Fibroblast of skin of left quadriceps (primary cell): Measurements from ENCODE around the gene UCHL1.
A peak's percentile ranks its signal among the peaks of the same experiment; 100 is the strongest.
"Not testable (repeated sequence)": the region's sequence is repeated elsewhere in the genome, so short reads cannot be mapped to it uniquely, and the experiment has no call there.

Experiments
- DNase-seq, 2 experiments: peaks; one replicate each; pipeline ENCODE4 v3.0.0-alpha.2; 2013; ENCODE audit warnings: low read depth in 2 of 2

The UCHL1 gene

DNA sequence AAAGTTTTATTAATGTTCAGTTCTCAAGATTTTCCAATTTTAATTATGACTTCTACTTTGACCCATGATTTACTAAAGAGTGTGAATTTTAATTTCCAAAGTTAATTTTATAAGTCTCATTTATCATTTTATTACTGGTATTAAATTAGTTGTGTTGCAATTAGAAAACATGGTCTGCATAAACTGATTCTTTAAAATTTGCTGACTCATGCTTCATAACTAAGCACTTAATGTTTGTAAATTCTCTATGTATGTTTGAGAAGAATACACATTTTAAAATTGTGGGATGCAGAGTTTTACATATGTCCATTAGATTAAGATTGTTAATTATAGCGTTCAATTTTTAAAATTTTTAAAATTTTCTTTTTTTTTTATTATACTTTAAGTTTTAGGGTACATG, 20.2 kb upstream of the UCHL1 start:
- no peak for DNase-seq

- no peak for DNase-seq
Observed at GRCh38 chr4:41241919-41242318, 14.8 kb upstream of the UCHL1 start.

GRCh38 chr4:41245983-41246382, 10.7 kb upstream of the UCHL1 start:
- DNase-seq = no peak

DNA sequence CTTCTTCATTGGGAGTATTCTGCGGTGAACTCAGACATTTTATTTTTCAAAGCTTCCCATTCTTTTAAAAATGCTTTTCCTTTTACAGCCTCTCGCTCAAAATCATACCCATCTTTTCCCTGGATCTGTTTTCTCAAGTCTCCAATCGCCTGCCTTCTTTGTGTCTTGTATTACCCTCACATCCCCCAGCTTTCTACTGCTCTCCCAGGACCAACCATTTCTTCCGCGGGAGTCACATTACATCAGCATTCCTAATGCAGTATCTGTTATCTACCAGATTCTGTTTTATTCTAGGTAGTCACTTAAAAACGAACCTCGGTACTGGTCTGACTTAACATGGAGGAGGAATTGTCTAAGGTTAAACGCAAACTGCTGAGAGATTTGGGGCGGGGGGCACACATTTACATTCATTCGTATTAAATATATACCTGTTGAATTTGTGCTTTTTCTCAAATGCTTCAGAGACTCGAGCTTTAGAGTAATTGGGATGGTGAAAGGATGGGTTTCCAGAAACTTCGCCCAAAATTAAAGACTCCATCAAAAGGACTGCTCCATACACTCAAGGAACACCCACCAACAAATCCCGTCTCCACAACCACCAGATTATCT, 493 bp upstream of the UCHL1 start:
- DNase-seq = peak; percentile 44 to 52

DNA sequence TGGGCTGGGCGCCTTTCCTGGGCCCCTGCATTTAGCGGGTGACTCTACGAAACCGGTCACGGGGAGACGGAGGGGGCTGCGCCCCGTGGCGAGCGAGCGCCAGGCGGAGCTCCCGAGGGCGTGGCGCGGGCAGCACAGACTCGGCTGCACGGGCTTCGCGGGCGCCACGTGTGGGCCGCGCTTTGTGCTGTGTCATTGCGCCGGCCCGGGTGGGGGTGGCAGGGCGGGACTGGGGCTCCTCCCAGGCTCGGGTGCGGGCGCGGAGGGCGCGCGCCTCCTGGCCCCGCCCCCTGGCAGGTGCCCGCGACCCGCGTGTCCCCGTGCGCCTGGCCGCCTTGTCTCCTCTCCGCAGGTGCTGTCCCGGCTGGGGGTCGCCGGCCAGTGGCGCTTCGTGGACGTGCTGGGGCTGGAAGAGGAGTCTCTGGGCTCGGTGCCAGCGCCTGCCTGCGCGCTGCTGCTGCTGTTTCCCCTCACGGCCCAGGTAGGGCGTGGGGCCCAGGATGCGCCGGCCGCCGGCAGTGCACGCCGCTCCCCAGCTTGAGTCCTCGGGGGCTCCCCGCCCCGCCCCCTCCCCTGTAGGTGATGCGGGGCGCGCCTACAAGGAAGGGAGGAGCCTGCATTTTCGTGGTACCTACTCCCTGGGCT, 651 bp downstream of the UCHL1 start:
- DNase-seq = peak in 1 of 2 experiments; percentile 16

DNA sequence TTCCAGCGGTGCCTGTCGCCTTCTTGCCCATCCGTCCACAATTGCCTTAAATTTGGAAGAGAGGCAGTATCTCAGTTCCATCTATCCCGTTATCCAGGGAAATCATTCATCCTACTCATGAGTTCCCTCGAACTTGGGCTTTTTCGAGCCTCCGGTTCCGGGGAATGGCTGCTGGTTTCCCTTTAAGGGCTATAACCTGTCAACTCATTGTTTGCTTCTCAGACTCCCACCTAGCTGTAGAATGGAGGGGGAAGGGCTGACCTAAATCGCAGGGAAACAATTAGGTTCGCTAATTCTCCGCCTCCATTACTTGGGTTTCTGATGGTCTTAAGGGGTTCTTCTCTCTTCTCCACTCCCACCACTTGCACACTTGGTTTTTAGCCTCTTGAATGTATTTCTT, 1.2 kb downstream of the UCHL1 start:
- DNase-seq = no peak

GRCh38 chr4:41258783-41259182, 2.1 kb downstream of the UCHL1 start:
- DNase-seq = peak; percentile 57 to 63

DNA sequence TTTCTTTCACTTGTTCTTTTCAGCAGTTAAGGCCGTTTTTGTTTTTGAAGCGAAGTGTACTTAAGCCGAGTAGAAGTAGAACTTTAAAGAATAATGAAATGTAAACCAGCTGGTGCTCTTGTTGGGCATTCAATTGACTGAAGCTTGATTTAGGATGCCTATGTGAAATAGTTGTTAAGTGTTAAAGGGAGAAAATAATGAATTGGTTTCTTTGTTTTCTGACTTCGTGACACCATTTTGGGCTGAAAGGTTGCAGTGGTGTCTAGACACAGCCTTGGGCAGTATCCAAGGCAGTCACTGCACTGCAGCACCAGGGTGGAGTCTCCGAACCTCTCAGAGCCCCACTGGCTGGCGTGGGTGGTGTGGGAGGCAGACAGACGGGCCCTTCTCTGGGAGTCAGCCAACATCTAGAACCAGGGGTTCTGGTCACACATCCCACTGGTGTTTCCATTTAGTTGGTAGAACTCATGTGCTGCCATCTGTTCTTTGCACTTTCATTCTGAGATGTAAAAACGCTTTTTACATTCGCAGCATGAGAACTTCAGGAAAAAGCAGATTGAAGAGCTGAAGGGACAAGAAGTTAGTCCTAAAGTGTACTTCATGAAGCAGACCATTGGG, 3.5 kb downstream of the UCHL1 start:
- no peak for DNase-seq

DNA sequence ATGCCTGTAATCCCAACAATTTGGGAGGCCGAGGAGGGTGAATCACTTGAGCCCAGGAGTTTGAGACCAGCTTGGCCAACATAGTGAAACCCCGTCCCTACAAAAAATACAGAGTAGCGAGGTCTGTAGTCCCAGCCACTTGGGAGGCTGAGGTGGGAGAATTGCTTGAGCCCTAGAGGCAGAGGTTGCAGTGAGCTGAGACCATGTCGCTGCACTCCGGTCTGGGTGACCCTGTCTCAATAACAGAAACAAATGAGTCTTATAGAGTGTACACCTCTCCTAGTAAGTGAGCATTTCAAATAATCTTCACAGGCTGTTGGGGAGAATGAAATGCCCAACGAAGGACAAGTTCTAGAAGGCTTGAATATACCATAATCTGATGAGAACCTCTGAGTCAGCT, 5.5 kb downstream of the UCHL1 start:
- no peak for DNase-seq

- no peak for DNase-seq
Observed at GRCh38 chr4:41264212-41264611, 7.5 kb downstream of the UCHL1 start.

DNA sequence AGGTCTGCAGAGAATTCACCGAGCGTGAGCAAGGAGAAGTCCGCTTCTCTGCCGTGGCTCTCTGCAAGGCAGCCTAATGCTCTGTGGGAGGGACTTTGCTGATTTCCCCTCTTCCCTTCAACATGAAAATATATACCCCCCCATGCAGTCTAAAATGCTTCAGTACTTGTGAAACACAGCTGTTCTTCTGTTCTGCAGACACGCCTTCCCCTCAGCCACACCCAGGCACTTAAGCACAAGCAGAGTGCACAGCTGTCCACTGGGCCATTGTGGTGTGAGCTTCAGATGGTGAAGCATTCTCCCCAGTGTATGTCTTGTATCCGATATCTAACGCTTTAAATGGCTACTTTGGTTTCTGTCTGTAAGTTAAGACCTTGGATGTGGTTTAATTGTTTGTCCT, 11.3 kb downstream of the UCHL1 start:
- no peak for DNase-seq

DNA sequence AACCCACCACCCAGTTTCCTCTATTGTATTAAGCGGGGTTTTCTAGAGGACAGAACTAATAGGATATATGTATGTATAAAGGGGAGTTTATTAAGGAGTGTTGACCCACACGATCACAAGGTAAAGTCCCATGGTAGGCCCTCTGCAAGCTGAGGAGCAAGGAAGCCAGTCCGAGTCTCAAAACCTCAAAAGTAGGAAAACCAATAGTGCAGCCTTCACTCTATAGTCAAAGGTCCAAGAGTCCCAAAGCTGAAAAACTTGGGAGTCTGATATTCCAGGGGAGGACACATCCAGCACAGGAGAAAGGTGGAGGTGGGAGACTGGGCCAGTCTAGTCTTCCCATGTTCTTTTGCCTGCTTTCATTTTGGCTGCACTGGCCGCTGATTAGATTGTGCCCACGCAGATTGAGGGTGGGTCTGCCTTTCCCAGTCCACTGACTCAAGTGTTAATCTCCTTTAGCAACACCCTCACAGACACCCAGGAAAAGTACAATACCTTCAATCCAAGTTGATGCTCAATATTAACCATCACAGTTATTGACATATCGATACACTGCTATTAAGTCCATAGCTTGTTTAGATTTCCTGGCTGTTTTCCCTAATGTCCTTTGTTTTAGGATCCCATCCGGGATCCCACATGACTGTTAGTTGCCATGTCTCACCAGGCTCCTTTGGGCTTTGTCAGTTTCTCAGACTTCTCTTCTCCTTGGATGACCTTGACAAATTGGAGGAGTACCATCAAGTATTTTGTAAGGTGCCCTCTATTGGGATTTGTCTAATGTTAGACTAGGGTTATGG, 12.2 kb downstream of the UCHL1 start:
- no peak for DNase-seq

DNA sequence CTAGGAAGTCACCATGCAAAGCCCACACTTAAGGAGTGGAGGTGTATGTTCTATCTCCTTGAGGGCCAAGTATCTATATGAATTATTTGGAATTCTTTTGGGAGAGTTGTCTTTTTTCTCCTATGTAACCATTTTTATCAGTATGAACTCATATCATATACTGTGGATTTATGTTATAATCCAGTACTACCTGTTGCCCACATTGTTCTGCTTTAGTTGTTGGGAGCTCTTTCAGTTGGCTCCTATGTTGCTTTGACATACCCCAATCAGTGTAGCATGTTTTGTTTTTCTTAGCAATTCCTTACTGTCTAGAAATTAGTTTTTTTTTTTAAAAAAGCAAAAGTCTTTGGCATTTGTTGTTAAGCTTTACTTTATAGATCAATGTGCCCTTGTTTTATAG, 13.0 kb downstream of the UCHL1 start:
- DNase-seq = no peak

DNA sequence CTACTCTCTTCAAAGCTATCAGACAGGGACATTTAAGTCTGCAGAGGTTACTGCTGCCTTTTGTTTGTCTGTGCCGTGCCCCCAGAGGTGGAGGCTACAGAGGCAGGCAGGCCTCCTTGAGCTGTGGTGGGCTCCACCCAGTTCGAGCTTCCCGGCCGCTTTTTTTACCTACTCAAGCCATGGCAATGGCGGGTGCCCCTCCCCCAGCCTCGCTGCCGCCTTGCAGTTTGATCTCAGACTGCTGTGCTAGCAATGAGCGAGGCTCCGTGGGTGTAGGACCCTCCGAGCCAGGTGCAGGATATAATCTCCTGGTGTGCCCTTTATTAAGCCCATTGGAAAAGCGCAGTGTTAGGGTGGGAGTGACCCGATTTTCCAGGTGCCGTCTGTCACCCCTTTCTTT, 19.2 kb downstream of the UCHL1 start:
- DNase-seq = not testable (repeated sequence)

GRCh38 chr4:41280010-41280409, 23.3 kb downstream of the UCHL1 start:
- DNase-seq = no peak

GRCh38 chr4:41281038-41281634, 24.4 kb downstream of the UCHL1 start:
- DNase-seq = peak; percentile 56 to 57

DNA sequence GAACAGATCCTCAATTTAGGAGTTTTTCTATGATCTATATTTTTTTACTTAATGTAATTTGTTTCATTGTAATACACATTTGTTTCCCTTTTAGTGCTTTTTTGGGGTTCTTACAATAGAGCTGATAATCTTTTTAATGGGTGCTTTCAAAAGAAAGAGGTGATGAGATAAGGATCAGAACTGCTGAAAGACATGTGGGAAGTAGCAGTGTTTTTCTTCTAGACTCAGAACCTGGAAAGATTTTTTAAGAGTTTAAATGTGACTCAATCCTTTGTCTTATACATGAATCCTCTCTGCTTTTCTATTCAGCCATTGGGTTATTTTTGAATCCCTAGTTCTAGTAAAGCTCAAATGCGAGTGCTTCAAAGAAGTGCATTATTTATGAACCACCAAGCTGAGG, 25.6 kb downstream of the UCHL1 start:
- no peak for DNase-seq

- no peak for DNase-seq
Observed at GRCh38 chr4:41285202-41285863, 28.6 kb downstream of the UCHL1 start.

GRCh38 chr4:41285864-41286235, 29.1 kb downstream of the UCHL1 start:
- no peak for DNase-seq

DNA sequence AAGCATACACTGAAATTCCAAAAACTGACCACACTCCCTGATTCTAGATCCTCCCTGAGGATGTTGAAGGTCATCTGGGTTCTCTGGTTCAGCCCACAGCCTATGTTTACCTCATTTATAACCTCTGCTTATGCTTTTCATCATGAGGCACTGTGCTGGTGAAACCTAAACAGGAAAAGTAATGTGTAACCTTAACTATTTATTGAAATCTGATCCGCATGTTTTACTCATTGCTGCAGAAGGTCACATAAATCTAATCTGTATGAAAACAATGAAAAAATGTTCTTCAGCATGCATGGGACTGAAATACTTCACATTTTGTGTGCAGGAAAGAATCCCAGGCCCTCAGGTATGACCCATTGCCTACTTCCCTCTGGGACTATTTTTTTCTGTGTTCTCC, 30.3 kb downstream of the UCHL1 start:
- peak; percentile 3 to 8 for DNase-seq

DNA sequence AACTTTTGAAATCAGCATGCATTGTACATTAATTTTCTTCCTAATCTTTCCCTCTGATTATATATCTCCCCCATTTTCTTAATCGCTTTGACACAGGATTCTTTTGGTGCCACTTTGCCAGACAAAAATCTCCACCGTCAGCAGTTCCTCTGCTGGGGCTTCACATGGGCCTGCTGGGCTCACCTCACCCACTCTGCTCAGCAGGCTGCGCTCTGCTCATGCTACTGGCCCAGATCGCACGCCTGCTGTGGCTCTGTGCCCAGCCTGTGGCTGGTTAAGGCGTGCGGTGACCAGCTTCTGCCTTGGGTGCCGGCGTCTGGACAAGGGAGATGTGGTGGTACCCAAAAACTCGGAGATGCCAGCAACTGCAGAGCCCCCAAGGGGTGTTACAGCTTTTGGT, 31.1 kb downstream of the UCHL1 start:
- no peak for DNase-seq

- no peak for DNase-seq
Observed at GRCh38 chr4:41288254-41288653, 31.5 kb downstream of the UCHL1 start.
